GM12878 (cell line): Measurements from ENCODE around the gene GSG1L2.

ENCODE experiments used
- CHD1 ChIP-seq: IDR thresholded peaks from 2 replicates; pipeline ENCODE4 v1.6.1; 2012; ENCODE audit warnings: low read depth, low read length, improper control_type of control experiment
- CTCF ChIP-seq, 3 experiments: IDR thresholded peaks in 2 of 3; conservative IDR thresholded peaks in 1 of 3; 2 replicates each; pipeline ENCODE4 v1.5.1; 2011; ENCODE audit warnings: low read depth in 3 of 3, low read length in 3 of 3, mild to moderate bottlenecking in 3 of 3, control low read depth in 2 of 3, moderate library complexity in 2 of 3, inconsistent platforms in 1 of 3, mixed read lengths in 1 of 3; ENCODE audit not compliant: control insufficient read depth in 2 of 3, insufficient read depth in 1 of 3; ENCODE audit errors: extremely low read depth in 1 of 3
- MYC ChIP-seq: IDR thresholded peaks from 2 replicates; pipeline ENCODE4 v1.6.1; 2011; ENCODE audit warnings: mild to moderate bottlenecking, low read length, moderate library complexity, inconsistent platforms; ENCODE audit not compliant: insufficient read depth, insufficient replicate concordance, insufficient read length, severe bottlenecking
- NR2C1 ChIP-seq: fragments of 450-650 bp; IDR thresholded peaks from 2 replicates; pipeline ENCODE4 v1.6.1; 2017; ENCODE audit warnings: antibody characterized with exemption, mild to moderate bottlenecking, moderate library complexity
- POLR2A ChIP-seq: IDR thresholded peaks from 2 replicates; pipeline ENCODE4 v1.6.1; 2011; ENCODE audit warnings: low read depth, mild to moderate bottlenecking, low read length
- RCOR1 ChIP-seq: conservative IDR thresholded peaks from 2 replicates; pipeline ENCODE4 v1.6.1; 2012; ENCODE audit warnings: low read depth, low read length, improper control_type of control experiment
- TAF1 ChIP-seq: IDR thresholded peaks from 2 replicates; pipeline ENCODE4 v1.6.1; 2011; ENCODE audit warnings: mild to moderate bottlenecking, low read depth, low read length, borderline replicate concordance
- USF2 ChIP-seq: IDR thresholded peaks from 2 replicates; pipeline ENCODE4 v1.6.1; 2011; ENCODE audit warnings: low read depth, low read length, improper control_type of control experiment, borderline replicate concordance

GRCh38 chr17:9837551-9838471, 15.9 kb upstream of the GSG1L2 start:
- TF ChIP-seq MYC: no peak
- TF ChIP-seq RCOR1: no peak
- TF ChIP-seq USF2: no peak
- no peak for TF ChIP-seq NR2C1
- TF ChIP-seq CTCF (IDR thresholded peaks at IDR 0.05 in 2 of 3, conservative IDR thresholded peaks at IDR 0.05 in 1 of 3; ENCODE audit: control insufficient read depth in 2 of 3, extremely low read depth in 1 of 3, insufficient read depth in 1 of 3, low read depth in 3 of 3, low read length in 3 of 3): no peak
- TF ChIP-seq TAF1: no peak
- TF ChIP-seq CHD1: no peak
- TF ChIP-seq POLR2A: no peak
